ENCODE measurements around the gene PEAK3. TPM values are rescaled to one million over a fixed set of nuclear protein-coding genes. Genes with fewer than 3 reads are reported as not detected.

PEAK3 gene
- under 1 TPM; 0.27 to 0.80 TPM for total RNA-seq

DNA sequence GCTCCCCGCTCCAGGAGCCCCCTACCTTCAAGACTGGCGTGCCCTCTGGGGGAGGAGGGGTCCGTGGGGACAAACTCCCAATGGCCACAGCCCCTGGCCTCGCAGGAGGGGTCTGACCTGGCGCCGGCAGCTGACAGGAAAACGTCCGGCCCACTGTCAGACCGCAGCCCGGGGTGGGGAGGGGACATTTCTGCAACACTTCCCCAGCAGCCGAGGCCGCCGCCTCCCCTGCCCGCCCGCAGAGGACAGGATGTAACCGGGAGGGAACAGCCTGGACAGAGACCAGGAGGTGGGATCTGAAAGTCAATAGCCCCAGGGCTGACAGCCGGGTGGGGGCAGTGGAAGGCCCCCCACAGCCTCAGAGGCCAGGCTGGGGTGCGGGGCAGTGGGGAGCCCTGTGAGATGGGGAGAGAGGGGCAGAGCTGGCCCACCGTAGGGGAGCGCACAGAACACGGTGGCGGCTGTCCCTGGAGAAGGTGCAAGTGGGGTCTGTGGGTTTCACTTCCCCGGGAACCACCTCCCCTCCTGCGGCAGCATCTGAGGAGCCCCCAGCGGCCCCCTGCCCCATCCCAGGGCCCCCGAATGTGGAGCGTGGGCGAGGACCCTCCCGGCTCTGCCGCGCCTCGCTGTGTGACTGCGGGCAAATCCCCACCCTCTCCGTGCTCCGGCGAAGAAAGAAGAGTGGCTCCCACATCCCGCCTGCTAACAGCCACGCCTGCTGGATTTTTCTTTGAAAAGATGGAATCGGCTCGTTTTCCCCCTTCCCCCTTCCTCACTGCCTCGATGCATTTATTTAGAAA is at the start of gene PEAK3:
TSS of gene PEAK3 (minus strand) at position 114 of the 800 bp plus-strand sequence. CDS start 1,244 bp downstream, outside the sequence.
- peak within 1 kb of the TSS in 1 of 2 donors; percentile 20 for H3K27ac ChIP-seq
- H3K4me3 ChIP-seq: peak within 1 kb of the TSS in 1 of 2 donors; percentile 22
- H3K9me3 ChIP-seq: no peaks in the 10 kb centered on the region
- peaks cover 5% of the 10 kb centered on the region for H3K4me1 ChIP-seq (replicated peaks)
- WGBS: 16% methylated on average over 40 of the region's 41 CpGs
- peak; percentile 31 for DNase-seq (ENCODE audit: low spot score)
- TF ChIP-seq POLR2A (IDR thresholded peaks at IDR 0.05) (no peak), POLR2AphosphoS5 (IDR thresholded peaks at IDR 0.05) (no peak), CTCF (IDR thresholded peaks at IDR 0.05) (no peak)
- H3K27me3 ChIP-seq (replicated peaks; ENCODE audit: insufficient read depth): no peaks in the 10 kb centered on the region
- no peaks in the 10 kb centered on the region for H3K36me3 ChIP-seq
- intact Hi-C loops (cut with DNase I): no loop called here

- H3K27ac ChIP-seq: no peak overlapping the region
- no peak for DNase-seq (ENCODE audit: low spot score)
- no peaks in the 10 kb centered on the region for H3K9me3 ChIP-seq
- H3K4me3 ChIP-seq: no peak overlapping the region
- no peaks in the 10 kb centered on the region for H3K36me3 ChIP-seq
- H3K4me1 ChIP-seq (replicated peaks): peaks cover 14% of the 10 kb centered on the region
- TF ChIP-seq POLR2AphosphoS5 (IDR thresholded peaks at IDR 0.05) (no peak), POLR2A (IDR thresholded peaks at IDR 0.05) (no peak), CTCF (IDR thresholded peaks at IDR 0.05) (no peak)
- no peaks in the 10 kb centered on the region for H3K27me3 ChIP-seq (replicated peaks; ENCODE audit: insufficient read depth)
- 68% methylated on average over 19 of the region's 20 CpGs for WGBS
- intact Hi-C loops (cut with DNase I): no loop called here
Observed at GRCh38 chr19:2330632-2331284, 48.8 kb upstream of the PEAK3 start.

GRCh38 chr19:2330255-2330631 is 48.3 kb upstream of the PEAK3 start:
- WGBS: 74% methylated on average over 10 of the region's 10 CpGs
- TF ChIP-seq CTCF (IDR thresholded peaks at IDR 0.05) (no peak), POLR2AphosphoS5 (IDR thresholded peaks at IDR 0.05) (no peak), POLR2A (IDR thresholded peaks at IDR 0.05) (no peak)
- no peaks in the 10 kb centered on the region for H3K36me3 ChIP-seq
- H3K4me1 ChIP-seq (replicated peaks): peaks cover 14% of the 10 kb centered on the region
- H3K27me3 ChIP-seq (replicated peaks; ENCODE audit: insufficient read depth): no peaks in the 10 kb centered on the region
- intact Hi-C loops (cut with DNase I): no loop called here
- DNase-seq (ENCODE audit: low spot score): no peak
- H3K4me3 ChIP-seq: no peak overlapping the region
- no peaks in the 10 kb centered on the region for H3K9me3 ChIP-seq
- H3K27ac ChIP-seq: no peak overlapping the region

GRCh38 chr19:2329501-2329916 is 47.5 kb upstream of the PEAK3 start:
- WGBS: 62% methylated on average over 13 of the region's 13 CpGs
- H3K27me3 ChIP-seq (replicated peaks; ENCODE audit: insufficient read depth): no peaks in the 10 kb centered on the region
- H3K36me3 ChIP-seq: no peaks in the 10 kb centered on the region
- H3K9me3 ChIP-seq: no peaks in the 10 kb centered on the region
- H3K4me1 ChIP-seq (replicated peaks): peaks cover 14% of the 10 kb centered on the region
- intact Hi-C loops (cut with DNase I): loop anchor here (10.0 kb wide), 1 partner anchor 95 kb away; the partner anchor contains the start of genes PLEKHJ1 and SF3A2
- TF ChIP-seq POLR2AphosphoS5 (IDR thresholded peaks at IDR 0.05): no peak
- no peak for TF ChIP-seq CTCF (IDR thresholded peaks at IDR 0.05)
- no peak for TF ChIP-seq POLR2A (IDR thresholded peaks at IDR 0.05)
- DNase-seq (ENCODE audit: low spot score): no peak
- no peak overlapping the region for H3K27ac ChIP-seq
- peak overlapping the region; percentile 85 to 94 for H3K4me3 ChIP-seq
